Testis (tissue), 3 donors: ENCODE data around the gene C14orf93. TPM values are rescaled to one million over a fixed set of nuclear protein-coding genes. Genes with fewer than 3 reads are reported as not detected.
A peak's percentile ranks its signal among the peaks of the same experiment; 100 is the strongest.

ENCODE experiments used
- DNase-seq: peaks from one replicate; pipeline ENCODE4 v3.0.0-alpha.2; 2019
- H3K27ac ChIP-seq, 2 donors: fragments of 200-600 bp; sonication (generic); one replicate each; pipeline ENCODE4 v1.5.1; 2019
- H3K27me3 ChIP-seq: fragments of 200-600 bp; sonication (generic); one replicate; pipeline ENCODE4 v1.5.1; 2019
- H3K36me3 ChIP-seq: fragments of 200-600 bp; sonication (generic); one replicate; pipeline ENCODE4 v1.5.1; 2017; ENCODE audit warnings: low read depth; ENCODE audit errors: missing control alignments
- H3K4me1 ChIP-seq: fragments of 200-600 bp; sonication (generic); one replicate; pipeline ENCODE4 v1.5.1; 2019
- H3K4me3 ChIP-seq, 2 donors: fragments of 200-600 bp; sonication (generic); one replicate each; pipeline ENCODE4 v1.5.1; 2017 to 2019
- H3K9me3 ChIP-seq: fragments of 200-600 bp; sonication (generic); one replicate; pipeline ENCODE4 v1.5.1; 2017
- CTCF ChIP-seq, 3 experiments: fragments of 450-650 bp in 2 of 3; fragments of 200-600 bp in 1 of 3; sonication (generic) in 1 of 3; IDR thresholded peaks; one replicate each; pipeline ENCODE4 v1.5.1; 2016 to 2019; ENCODE audit warnings: antibody characterized with exemption in 3 of 3, mild to moderate bottlenecking in 2 of 3, moderate library complexity in 1 of 3
- POLR2A ChIP-seq: fragments of 450-650 bp; IDR thresholded peaks from one replicate; pipeline ENCODE4 v1.6.1; 2017; ENCODE audit warnings: antibody characterized with exemption, mild to moderate bottlenecking, moderate library complexity
- WGBS, 2 donors: methylation state at CpG; one replicate each; pipeline ENCODE4 v1.1.5; 2018; 5-methylcytosine and 5-hydroxymethylcytosine counted together
- intact Hi-C: fragments of 100-400 bp; cut with DNase I; formaldehyde crosslinking; loops from one replicate; pipeline ENCODE4 v1.15.1; 2023; ENCODE audit warnings: low total_unique reads
- polyA plus RNA-seq: library from polyadenylated mRNA; stranded (reverse); fragments of 350-450 nt; fragmentation: Illumina TruSeq; extraction: RNeasy Lipid Tissue Mini Kit (QIAGEN cat#74804); gene quantifications from one replicate; pipeline ENCODE4 v1.2.3, GENCODE V29; 2014; ENCODE audit warnings: low read depth, low replicate concordance; ENCODE audit not compliant: insufficient read depth
- total RNA-seq, 2 donors: library from RNA; depleted of rRNA; stranded (reverse); fragments of >200 nt; gene quantifications; one replicate each; pipeline ENCODE4 v1.2.3, GENCODE V29; 2016

C14orf93 gene
- total and polyA plus RNA-seq, 3 donors from 2014 or later, result 4.5 to 17.5 (median 12.5) TPM

GRCh38 chr14:23051141-23052057, 41.5 kb upstream of the C14orf93 start:
- H3K4me3 ChIP-seq, result no peak overlapping the region
- peaks cover 2% of the 10 kb centered on the region for H3K4me1 ChIP-seq
- DNase-seq, result no peak
- no peaks in the 10 kb centered on the region for H3K36me3 ChIP-seq
- no peak overlapping the region for H3K27ac ChIP-seq
- no peak for TF ChIP-seq POLR2A
- TF ChIP-seq CTCF (IDR thresholded peaks at IDR 0.05), result no peak
- WGBS, 2 donors, result 71 to 76% methylated on average over 5 of the region's 5 CpGs
- no peaks in the 10 kb centered on the region for H3K9me3 ChIP-seq
- no peaks in the 10 kb centered on the region for H3K27me3 ChIP-seq
- intact Hi-C loops, result no loop called here

- no peaks in the 10 kb centered on the region for H3K27me3 ChIP-seq
- 83 to 94% methylated on average over 6 to 9 of the region's 9 CpGs for WGBS, 2 donors
- no peak overlapping the region for H3K4me3 ChIP-seq
- DNase-seq, result no peak
- H3K27ac ChIP-seq, result no peak overlapping the region
- H3K9me3 ChIP-seq, result no peaks in the 10 kb centered on the region
- TF ChIP-seq CTCF (IDR thresholded peaks at IDR 0.05) (no peak), POLR2A (no peak)
- intact Hi-C loops, result no loop called here
- H3K4me1 ChIP-seq, result no peaks in the 10 kb centered on the region
- H3K36me3 ChIP-seq, result no peaks in the 10 kb centered on the region
These were observed 39.1 kb upstream of the C14orf93 start for GRCh38 chr14:23049011-23049410.

GRCh38 chr14:23047751-23048693, 38.1 kb upstream of the C14orf93 start:
- Histone ChIP-seq H3K36me3 (no peaks in the 10 kb centered on the region), H3K4me1 (no peaks in the 10 kb centered on the region), H3K27me3 (no peaks in the 10 kb centered on the region), H3K27ac (no peak overlapping the region), H3K4me3 (peak overlapping the region in 1 of 2 donors; percentile 18), H3K9me3 (no peaks in the 10 kb centered on the region)
- intact Hi-C loops, result no loop called here
- 44 to 60% methylated on average over 30 to 70 of the region's 85 CpGs for WGBS, 2 donors
- no peak for TF ChIP-seq CTCF (IDR thresholded peaks at IDR 0.05)
- no peak for TF ChIP-seq POLR2A
- no peak for DNase-seq

- no peak for TF ChIP-seq CTCF (IDR thresholded peaks at IDR 0.05)
- no peak for TF ChIP-seq POLR2A
- H3K9me3 ChIP-seq, result no peaks in the 10 kb centered on the region
- no peak overlapping the region for H3K27ac ChIP-seq
- 61 to 65% methylated on average over 5 to 6 of the region's 6 CpGs for WGBS, 2 donors
- no peaks in the 10 kb centered on the region for H3K4me1 ChIP-seq
- H3K27me3 ChIP-seq, result no peaks in the 10 kb centered on the region
- intact Hi-C loops, result no loop called here
- no peak overlapping the region for H3K4me3 ChIP-seq
- no peak for DNase-seq
- no peaks in the 10 kb centered on the region for H3K36me3 ChIP-seq
These were observed 37.2 kb upstream of the C14orf93 start for GRCh38 chr14:23047034-23047634.
